HG02981 (cell line): ENCODE measurements around the gene PXMP2.
"Not testable (repeated sequence)": the region's sequence is repeated elsewhere in the genome, so short reads cannot be mapped to it uniquely, and the experiment has no call there.

Experiments
- ATAC-seq: cut with Tn5 transposase; IDR thresholded peaks from one replicate; pipeline ENCODE4 v1.9.1; 2021; ENCODE audit warnings: mild to moderate bottlenecking, moderate library complexity; ENCODE audit not compliant: unreplicated experiment

Gene PXMP2

GRCh38 chr12:132747395-132747794 lies 60.0 kb downstream of the PXMP2 start:
- no peak for ATAC-seq

- no peak for ATAC-seq
Measured at GRCh38 chr12:132747896-132748295, 60.5 kb downstream of the PXMP2 start.

GRCh38 chr12:132748319-132748718 lies 60.9 kb downstream of the PXMP2 start:
- ATAC-seq: no peak

DNA sequence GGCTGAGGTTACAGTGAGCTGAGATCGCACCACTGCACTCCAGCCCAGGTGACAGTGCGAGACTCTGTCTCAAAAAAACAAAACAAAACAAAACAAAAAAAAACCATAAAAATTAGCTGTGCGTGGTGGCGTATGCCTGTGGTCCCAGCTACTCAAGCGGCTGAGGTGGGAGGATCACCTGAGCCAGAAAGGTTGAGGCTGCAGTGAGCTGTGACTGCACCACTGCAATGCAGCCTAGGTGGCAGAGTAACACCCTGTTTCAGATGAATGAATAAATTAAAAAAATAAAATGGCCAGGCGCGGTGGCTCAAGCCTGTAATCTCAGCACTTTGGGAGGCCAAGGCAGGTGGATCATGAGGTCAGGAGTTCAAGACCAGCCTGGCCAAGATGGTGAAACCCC lies 66.3 kb downstream of the PXMP2 start:
- ATAC-seq: not testable (repeated sequence)

GRCh38 chr12:132754160-132754932 lies 67.0 kb downstream of the PXMP2 start:
- ATAC-seq: no peak
